Urothelium cell line (cell line): ENCODE results near the gene CNOT4.
A peak's percentile ranks its signal among the peaks of the same experiment; 100 is the strongest.
"Not testable (repeated sequence)": the region's sequence is repeated elsewhere in the genome, so short reads cannot be mapped to it uniquely, and the experiment has no call there.

Source experiments
- DNase-seq: peaks from one replicate; pipeline ENCODE4 v3.0.0; 2011; ENCODE audit warnings: low spot score, mixed read lengths
- FAIRE-seq: peaks from 2 replicates; lab custom pipeline; 2011; peaks lifted over from hg19 to GRCh38; lab: Jason Lieb, UNC

CNOT4 gene

DNA sequence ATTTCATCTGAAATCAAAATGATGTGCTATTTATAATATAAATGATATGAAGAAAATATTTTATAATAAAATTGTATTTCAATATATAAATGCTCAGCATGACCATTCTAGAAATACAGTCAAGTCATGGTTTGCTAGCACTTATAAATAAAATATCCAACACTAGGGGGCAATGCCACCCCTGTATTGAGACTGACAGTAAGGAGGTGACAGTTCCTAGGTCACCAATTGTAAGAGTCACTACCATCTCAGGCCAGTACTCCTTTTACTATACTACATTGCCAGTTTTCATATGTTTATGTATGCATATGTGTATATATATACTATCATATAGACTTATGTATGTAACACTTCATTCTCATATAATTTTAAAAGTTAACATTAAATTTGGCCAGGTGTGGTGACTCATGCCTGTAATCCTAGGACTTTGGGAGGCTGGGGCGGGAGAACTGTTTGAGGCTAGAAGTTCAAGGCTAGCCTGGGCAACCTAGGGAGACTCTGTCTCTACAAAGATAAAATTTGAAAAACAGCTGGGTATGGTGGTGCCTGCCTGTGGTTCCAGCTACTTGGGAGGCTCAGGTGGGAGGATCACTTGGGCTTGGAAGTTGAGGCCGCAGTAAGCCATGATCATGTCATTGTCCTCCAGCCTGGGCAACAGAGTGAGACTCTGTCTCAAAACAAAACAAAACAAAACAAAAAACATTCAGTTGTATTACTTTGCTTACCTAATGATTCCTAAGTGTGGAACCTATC is 2.4 kb upstream of the CNOT4 start:
- peak; percentile 13 for DNase-seq
- FAIRE-seq, result no peak

DNA sequence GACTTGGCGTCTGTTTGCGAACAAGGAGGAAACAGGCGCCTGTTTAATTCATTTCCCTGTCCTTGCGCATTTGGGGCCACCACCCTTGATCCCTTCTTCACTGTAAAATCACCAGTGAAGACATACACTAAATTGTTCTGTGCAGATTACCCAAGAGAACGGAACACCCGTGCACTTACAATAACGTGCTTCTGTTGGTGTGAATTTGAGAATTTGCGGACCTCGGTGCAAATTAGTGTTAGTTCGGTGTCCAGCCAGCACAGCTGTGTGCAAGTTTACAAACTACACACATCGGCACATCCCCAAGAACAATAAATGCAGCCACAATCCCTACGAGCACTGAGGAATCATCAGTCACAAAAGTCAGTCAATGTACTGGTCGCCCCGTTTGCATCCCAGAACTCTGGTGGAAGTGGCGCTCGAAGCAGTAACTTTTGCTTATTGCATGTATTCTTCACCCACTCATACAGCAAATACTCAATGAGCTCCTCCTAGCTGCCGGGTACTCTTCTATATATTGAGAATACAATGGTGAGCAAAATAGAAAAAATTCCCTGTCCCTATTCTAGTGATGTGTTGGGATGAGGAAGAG is 786 bp upstream of the CNOT4 start:
- peak; percentile 3 for DNase-seq
- no peak for FAIRE-seq

DNA sequence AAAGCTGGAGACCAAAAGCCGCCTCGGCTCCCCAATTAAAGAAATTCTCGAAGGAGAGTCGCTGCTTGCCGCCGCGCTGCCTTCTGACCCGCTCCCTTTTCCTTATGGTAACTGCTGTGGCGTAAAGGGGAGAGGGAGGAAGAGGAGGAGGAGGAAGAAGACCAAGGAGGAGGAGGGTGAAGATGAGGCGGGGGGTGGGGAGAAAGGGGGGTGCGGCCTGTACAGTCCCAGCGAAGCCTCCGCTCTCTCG is 388 bp downstream of the CNOT4 start:
- FAIRE-seq, result no peak

DNA sequence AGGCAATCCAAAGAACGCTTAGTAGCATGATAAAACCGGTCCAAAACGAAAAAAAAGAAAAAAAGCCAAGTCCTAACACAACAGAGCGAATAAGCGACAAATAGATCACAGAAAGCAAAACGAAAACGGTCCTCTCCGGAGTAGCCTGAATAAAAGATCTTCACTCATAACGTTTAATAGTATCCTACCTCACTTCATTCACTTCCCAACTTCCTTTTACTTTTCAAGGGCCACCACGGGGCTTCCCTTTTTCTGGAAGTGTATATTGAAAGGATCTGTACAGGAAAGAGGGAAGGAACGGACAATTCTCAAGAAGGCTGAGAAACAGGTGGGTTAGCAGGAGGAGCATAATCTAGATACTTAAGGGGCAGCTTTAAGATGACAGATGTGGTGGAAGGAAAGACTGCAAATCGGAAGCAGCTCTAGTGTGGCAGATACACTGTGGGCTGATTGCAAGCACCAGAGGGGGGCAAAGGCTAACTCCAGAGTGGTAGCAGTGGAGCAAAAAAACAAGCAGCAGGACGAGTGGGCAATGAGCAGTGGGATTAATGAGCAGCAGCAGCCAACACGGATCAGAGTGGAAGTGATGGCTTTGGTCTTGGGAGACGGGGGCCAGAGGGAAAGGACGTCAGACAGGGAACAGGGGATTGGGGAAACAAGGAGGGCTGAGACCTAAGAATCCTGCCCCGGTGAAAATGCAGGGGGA is 866 bp downstream of the CNOT4 start:
- FAIRE-seq (no peak), DNase-seq (peak; percentile 9)

More for the DNA sequence above, 388 bp downstream of the CNOT4 start:
- DNase-seq, result peak; percentile 36

DNA sequence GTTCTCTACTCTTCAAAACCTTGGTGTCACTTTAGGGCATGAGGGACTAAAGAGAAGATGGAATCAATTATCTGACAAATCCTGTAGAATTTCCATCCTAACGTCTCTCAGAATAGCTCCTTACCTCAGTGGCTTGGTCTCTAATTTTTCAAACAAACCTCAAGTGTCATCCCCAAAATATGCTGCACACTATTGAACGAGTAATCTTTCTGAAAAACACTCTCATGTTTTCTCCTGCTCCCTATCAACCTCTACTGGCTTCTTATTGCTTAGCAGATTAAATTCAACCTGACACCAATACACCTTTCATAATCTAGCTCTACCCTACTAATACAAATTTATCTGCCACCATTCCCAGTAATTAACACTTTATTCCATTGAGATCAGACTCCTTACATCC is 8.5 kb downstream of the CNOT4 start:
- FAIRE-seq, result no peak
- DNase-seq, result no peak

DNA sequence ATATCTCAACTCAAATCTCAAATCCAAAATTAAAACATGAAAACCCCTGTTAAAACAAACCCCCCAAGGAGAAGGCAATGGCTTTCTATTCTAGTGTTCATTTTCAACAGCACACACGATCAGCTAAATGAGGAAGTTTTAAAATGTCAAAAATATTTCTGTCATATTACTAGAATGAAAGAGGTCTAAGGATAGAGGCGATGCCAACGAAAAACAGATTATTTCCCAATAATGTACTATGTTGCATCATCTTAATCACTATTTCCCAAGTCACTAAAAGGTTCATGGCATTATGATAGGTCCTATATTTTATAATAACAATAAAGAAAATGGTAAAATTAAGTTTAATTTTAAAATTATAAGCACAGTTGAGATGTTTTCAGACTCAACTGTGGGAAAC is 10.1 kb downstream of the CNOT4 start:
- no peak for DNase-seq
- no peak for FAIRE-seq

DNA sequence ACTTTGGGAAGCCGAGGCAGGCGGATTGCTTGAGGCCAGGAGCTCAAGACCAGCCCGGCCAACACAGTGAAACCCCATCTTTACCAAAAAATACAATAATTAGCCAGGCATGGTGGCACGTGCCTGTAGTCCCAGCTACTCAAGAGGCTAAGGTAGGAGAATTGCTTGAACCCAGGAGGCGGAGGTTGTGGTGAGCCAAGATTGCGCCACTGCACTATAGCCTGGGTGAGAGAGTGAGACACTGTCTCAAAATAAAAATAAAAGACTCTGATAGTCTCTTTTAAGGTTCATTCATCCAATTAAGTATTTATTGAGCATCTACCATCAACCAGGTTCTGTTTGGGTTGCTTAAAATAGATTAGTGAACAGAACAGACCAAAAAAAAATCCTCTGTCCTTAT is 12.7 kb downstream of the CNOT4 start:
- FAIRE-seq, DNase-seq: not testable (repeated sequence)

DNA sequence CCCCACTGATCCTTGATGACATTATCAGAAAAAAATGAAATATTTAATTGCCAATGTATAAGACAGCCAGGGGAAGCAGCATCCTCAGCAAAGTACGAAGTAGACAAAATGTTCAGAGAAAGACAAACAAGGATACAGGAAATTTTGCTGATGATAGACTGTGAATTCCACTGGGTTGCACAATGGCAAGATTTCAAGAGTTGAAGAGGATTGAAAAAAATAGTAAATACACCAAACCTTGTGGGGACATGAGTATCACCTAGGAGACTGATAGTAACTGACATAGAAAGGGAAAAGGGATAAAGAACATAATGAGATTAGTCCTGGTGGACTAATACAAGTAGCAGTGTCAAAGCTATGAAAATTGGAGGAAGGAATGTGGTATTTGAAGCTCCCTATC is 16.5 kb downstream of the CNOT4 start:
- DNase-seq, result no peak
- FAIRE-seq, result no peak

DNA sequence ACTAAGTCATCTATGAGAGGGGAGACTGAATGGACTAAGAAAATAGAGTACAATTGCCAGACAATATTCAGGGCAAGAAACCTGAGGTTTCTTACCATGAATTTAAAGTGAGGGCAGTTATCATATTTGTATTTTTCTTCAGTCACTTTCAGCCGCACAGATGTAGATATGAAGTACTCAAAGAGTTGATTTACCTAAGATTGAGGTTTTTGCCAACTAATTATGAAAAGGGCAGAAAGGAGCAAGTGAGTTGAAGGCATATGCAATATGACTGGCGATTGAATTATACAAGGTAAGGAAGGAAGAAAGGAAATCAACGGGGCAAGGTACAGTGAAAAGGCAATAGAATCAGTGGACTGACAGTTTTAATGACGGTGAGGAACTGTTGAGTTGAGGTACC is 17.8 kb downstream of the CNOT4 start:
- FAIRE-seq (no peak), DNase-seq (no peak)

DNA sequence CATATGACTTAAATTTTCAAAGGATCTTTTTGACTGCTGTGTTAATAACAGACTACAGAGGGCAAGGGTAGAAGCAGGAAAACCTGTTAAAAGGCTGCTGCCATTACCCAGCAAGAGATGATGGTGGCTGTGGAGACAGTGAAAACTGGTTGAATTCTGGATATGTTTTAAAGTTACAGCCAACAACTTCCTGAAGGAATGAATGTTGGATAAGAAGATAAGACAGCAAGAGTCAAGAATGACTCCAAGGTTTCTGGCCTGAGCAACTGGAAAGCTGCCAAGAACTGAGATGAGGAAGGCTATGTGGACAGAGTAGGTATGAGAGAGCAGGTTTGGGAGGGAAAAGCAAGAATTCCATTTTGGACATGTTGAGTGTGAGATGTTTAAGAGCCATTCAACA is 19.1 kb downstream of the CNOT4 start:
- DNase-seq, result no peak
- no peak for FAIRE-seq

DNA sequence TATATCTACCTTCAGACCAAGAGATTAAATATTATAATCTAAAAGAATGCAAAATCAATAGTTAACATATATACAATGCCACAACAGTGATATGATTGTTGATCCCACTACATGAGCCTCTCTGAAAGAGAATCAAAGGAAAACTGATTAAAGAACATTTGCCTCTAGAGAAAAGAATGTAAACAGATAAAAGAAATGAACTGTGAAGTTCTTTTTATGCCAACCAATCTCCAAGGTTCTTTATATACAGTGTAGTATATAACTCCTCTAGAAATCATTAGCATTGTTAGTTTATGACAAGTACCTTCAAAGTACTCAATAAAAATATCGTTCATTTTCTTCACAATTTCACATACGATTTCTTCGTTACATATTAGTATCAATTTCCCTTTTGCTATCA is 20.1 kb downstream of the CNOT4 start:
- no peak for FAIRE-seq
- DNase-seq, result no peak

DNA sequence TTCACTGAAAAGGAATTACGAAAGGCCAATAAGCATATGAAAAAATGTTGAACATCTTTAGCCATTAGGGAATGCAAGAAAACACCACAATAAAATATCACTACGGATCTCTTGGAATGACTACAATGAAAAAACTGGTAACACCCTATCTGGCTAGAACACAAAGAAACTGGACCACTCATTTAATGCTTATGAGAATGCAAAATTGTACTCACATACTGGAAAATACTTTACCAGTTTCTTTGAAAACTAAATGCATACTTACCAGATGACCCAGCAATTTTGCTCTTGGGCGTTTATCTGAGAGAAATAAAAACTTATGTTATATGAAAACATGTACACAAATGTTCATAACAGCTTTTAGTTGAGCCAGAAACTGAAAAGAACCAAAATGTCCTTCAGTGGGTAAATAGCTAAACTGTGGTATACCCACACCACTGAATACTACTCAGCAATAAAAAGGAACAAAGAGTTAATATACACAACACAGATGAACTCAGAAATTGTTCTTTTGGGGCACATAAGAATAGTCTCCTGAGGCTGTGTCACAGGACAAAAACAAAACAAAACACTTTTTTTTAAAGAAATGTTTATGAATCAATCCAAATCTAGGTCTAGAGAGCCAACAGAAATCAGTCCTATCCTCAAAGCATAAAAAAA is 23.5 kb downstream of the CNOT4 start:
- FAIRE-seq, result no peak
- no peak for DNase-seq

DNA sequence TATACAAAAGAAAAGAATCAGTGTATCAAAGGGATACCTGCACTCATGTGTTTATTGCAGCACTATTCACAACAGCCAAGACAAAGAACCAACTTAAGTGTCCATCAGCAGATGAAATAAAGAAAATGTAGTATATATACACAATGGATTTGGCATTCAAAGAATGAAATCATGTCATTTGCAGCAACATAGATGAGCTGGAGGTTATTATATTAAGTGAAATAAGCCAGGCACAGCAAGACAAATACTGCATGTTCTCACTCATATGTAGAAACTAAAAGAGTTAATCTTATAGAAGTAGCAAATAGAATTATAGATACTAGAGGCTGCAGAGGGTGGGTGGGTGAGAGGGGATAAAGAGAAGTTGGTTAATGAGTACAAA is 28.3 kb downstream of the CNOT4 start:
- DNase-seq (no peak), FAIRE-seq (no peak)

DNA sequence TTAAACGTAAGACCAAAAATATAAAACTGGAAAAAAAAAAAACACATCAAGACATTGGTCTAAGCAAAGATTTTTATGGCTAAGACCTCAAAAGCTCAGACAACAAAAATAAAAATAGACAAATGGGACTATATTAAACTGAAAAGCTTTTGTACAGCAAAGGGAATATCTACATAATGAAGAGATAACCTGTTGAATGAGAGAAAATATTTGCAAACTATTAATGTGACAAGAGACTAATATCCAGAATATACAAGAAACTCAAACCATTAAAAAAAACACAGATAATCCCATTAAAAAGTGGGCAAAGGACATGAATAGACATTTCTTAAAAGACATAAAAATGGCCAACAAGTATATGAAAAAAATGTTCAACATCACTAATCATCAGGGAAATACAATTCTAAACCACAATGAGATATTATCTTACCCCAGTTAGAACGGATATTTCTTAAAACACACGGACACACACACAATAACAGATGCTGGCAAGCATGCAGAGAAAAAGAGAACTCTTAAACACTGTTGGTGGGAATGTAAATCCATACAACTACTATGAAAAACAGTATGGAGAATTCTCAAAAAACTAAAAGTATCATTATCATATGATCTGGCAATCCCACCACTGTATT is 28.8 kb downstream of the CNOT4 start:
- FAIRE-seq (no peak), DNase-seq (no peak)

DNA sequence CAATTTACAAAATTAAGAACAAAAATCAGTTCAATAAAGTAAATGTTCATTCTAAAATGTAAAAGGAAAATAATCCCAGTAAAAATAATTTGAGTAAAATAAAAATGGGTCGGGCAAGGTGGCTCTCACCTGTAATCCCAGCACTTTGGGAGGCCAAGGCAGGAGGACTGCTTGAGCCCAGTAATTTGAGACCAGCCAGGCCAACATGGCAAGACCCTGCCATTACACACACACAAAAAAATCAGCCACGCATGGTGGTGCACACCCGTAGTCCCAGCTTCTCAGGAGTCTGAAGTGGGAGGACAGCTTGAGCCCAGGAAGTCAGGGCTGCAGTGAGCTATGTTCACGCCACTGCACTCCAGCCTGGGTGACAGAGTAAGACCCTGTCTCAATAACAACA is 34.4 kb downstream of the CNOT4 start:
- FAIRE-seq (no peak), DNase-seq (no peak)

DNA sequence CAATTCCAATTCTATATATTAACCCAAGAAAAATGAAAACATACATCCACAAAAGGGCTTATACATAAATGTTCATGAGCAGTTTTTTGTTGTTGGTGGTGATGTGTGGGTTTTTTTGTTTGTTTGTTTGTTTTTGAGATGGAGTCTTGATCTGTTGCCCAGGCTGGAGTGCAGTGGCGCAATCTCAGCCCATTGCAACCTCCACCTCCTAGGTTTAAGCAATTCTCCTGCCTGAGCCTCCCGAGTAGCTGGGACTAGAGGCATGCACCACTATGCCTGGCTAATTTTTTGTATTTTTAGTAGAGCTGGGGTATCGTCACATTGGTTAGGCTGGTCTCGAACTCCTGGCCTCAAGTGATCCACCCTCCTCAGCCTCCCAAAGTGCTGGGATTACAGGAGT is 40.2 kb downstream of the CNOT4 start:
- not testable (repeated sequence) for FAIRE-seq, DNase-seq

DNA sequence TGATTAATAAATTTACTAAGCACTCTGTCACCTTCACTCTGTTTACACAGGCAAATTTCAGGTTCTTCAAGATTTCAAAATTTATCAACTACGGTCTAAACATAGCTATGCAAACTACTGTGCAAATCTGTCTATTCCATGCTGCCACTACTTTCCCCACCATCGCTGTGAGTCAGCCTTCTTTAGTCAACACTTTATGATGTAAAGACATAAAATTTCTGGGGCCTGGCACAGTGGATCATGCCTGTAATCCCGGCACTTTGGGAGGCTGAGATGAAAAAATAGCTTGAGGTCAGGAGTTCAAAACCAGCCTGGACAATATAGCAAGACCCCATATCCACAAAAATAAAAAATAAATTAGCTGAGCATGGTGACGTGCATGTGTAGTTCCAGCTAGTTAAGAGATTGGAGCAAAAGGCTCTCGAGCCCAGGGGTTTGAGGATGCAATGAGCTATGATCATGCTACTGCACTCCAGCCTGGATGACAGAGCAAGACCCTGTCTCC is 42.6 kb downstream of the CNOT4 start:
- DNase-seq, result no peak
- FAIRE-seq, result no peak

DNA sequence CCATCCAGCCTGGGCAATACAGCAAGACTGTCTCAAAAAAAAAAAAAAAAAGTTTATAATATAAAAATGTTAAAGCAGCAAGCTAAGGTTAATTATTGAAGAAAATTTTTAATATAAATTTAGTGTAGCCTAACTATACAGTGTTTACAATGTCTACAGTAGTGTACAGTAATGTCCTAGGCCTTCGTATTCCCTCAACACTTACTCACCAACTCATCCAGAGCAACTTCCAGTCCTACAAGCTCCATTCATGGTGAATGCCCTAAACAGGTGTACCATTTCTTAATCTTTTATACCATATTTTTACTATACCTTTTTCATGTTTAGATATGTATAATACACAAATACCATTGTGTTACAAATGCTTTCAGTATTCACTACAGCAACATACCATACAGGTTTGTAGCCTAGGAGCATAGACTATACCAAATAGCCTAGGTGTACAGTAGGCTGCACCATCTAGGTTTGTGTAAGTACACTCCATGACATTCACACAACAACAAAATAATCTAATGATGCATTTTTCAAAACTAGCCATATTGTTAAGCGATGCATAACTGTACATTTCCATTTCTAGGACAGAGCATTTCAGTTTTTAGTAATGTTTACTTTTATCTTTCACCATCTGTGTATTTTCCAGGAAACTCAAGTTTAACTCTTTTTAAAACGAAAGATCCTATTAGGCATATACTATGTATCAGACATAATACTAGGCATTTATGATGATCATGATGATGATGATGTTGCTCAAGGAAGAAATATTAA is 43.3 kb downstream of the CNOT4 start:
- FAIRE-seq, result no peak
- DNase-seq, result no peak

DNA sequence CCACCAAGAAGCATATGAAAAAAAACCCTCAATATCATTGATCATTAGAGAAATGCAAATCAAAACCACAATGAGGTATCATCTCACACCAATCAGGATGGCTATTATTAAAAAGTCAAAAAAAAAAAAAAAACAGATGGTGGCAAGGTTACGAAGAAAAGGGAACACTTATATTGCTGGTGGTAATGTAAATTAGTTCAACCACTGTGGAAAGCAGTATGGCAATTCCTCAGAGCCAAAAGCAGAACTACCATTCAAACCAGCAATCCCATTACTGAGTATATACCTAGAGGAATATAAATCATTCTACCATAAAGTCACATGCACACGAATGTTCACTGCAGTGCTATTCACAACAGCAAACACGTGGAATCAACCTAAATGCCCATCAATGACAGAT is 46.0 kb downstream of the CNOT4 start:
- DNase-seq (no peak), FAIRE-seq (no peak)

DNA sequence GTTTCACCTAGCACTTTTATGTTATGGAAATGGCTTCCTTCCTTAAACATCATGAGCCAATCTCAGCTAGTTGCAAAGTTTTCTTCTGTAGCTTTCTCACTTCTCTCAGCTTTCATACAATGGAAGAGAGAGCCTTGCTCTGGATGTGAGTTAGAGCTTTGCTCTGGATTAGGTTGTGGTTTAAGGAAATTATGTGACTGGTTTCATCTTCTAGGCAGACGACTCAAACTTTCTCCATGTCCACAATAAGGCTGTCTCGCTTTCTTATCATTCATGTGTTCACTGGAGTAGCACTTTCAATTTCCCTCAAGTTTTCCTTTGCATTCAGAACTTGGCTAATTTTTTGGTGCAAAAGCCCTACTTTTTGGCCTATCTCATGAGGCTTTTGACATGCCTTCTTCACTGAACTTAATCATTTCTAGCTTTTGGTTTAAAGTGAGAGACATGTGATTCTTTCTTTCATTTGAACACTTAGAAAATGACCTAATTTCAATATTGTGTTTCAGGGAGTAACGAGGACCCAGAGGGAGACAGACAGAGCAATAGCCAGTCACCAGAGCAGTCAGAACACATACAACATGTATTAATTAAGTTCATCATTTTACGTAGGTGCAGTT is 49.8 kb downstream of the CNOT4 start:
- no peak for FAIRE-seq

More for the DNA sequence above, 49.8 kb downstream of the CNOT4 start:
- DNase-seq, result no peak
